GM12892 (cell line): ENCODE data around the gene ACAD9.

Experiments used
- POLR2A ChIP-seq: IDR thresholded peaks from 2 replicates; pipeline ENCODE4 v1.6.1; 2011; ENCODE audit warnings: low read depth, low read length, control low read depth
- TAF1 ChIP-seq: IDR thresholded peaks from 2 replicates; pipeline ENCODE4 v1.6.1; 2011; ENCODE audit warnings: low read depth, mild to moderate bottlenecking, control low read depth, low read length, borderline replicate concordance

GRCh38 chr3:128861491-128861890 lies 17.9 kb upstream of the ACAD9 start:
- TF ChIP-seq TAF1 (no peak), POLR2A (no peak)
